NCI-H2081 (cell line): ENCODE measurements around the gene FGF12.
"Not testable (repeated sequence)": the region's sequence is repeated elsewhere in the genome, so short reads cannot be mapped to it uniquely, and the experiment has no call there.

Source experiments
- DNase-seq, 2 experiments: peaks; one replicate each; lab custom pipeline; 2025; lab: John Stamatoyannopoulos, UW

FGF12 gene

DNA sequence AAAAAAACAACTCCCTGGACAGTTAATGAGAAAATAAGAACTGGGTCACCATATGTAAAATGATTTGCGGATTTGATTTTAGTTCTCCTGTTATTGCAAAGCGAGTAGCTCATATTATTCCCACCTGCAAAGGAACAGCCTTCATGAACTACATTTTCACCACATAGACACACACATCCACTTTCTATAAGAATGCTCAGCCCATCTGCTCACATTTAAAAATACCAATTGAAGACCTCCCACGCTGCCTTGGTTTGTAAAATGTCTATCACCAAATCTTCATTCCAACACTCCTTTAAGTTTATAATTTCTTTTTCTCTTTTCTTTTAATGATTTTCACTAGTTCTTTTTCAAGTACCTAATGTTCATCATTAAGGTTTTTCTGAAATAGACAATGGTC lies 148.6 kb downstream of the FGF12 start:
- DNase-seq = no peak

DNA sequence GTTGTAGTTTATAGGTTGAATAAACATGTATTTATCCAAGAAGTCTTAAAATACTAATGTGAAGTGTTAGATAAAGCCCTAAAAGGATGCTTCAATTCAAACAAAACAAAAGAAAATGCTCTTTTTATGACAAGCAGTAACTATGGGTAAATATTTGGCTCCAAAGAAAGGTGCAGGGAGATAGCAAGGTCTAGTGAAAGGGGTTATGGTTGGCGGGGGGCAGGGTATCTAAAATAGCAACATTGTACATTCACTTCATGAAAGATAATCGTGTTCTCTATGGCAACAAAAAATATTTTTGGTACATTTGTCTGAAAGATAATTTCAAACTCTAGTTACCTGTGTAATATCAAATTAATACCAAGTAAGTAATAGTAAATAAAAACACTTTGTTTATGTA lies 149.5 kb downstream of the FGF12 start:
- no peak for DNase-seq

DNA sequence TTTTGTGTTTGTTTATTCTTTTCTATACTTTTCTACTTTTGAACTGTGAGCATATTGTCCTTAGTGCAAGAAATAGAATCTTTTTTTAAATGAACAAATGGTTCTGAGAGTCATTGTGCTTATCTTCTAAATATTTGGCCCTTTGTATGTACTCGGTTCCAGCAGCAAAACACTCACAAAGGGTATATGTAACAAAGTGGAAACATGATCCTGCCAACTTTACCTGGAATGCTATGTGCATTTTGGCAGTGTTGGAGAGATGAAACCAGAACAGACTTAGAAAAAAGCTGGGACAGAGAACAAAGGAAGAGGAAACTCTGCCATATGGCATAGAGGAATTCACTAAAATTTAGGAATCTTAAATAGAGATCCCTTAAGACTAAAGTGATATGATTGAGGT lies 150.1 kb downstream of the FGF12 start:
- no peak for DNase-seq

DNA sequence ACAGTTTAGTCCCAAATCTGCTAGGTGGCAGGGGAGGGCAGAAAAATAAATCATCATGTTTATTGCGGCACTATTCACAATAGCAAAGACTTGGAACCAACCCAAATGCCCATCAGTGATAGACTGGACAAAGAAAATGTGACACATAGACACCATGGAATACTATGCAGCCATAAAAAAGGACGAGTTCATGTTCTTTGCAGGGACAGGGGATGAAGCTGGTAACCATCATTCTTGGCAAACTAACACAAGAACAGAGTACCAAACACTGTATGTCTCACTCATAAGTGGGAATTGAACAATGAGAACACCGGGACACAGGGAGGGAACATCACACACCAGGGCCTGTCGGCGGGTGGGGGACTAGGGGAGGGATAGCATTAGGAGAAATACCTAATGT lies 150.6 kb downstream of the FGF12 start:
- DNase-seq = not testable (repeated sequence)

DNA sequence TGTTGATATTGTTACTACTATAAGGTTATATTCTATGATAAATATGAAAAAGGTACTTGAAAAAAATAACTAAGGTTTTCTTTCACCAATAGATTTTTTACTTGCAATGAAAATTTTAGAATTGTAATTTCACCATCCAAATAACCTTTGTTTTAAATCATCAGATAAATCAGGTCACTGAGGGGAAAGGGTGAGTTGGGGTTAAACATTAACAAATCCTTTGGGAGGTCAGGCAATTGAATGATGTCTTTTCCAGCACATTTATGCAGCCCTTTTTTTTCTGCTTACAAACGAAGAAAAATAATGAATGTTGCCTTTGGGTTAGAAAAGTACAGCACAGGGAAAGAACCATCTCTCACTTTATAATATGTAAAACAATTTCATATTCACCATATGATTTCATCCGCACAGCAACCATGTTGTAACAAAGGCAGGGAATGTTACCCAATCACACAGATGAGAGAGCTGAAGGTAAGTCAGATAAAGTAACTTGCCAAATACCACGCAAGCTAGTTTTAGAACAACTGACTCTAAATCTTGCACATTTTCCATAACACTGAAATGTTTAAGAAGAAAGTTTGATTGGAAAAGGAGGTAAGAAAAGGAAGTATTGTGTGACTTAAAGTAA lies 151.3 kb downstream of the FGF12 start:
- no peak for DNase-seq

DNA sequence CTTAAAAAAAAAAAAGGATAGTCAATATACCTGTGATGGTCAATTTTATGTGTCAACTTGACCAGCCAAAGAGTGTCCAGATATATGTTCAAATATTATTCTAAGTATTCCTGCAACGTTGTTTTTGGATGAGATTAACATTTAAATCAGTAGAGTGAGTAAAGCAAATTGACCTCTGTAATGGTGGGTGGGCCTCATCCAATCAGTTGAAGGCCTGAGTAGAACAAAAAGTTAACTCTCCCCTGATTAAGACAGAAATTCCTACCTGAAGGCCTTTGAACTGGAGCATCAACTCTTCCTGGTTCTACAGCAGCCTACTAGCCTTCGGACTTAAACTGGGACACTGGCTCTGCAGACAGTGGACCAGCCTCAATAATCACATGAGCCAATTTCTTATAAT lies 154.1 kb downstream of the FGF12 start:
- no peak for DNase-seq

DNA sequence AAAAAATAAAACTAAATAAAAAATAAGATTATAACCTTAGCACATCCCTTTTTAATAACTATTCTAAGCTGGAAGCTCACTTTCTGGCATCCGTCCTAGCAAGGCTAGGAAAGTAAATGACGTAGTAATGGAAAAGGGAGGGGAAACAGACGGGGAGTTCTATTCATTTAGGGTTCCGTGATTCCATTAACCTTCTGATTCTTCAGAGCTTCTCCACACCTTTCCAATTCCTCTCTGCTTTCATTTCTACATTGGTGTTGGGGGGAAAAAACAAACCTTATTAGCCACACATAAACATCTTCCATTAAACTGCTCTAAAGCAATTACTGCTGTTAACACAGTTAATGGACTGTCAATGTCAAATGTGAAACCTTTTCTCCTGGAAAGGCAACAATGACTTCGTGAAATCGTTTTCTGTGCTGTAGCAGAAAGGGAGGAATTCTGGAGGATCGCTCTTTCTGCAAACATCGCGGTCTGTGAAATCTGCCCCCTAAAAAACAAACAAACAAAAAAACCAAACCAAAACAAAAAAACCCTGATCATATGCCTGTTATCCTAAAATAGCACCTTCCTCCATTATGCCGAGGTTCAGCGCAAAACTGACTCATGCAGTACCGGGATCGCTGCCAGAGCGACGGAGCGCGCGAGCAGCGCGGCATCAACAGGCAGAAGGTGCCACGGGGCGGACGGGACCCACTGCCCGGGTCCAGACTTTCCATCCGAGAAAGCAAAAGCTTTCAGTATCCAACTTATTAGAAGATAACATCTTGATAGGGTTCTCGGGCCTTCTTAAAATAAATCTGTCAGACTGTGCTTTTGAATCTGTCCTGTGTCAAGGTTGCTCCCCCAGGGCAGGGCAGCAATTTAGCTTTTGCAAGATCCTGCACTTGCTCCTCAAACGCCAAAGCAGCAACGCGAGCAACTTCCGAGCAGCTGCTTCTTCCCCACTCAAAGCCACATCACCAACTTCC lies 156.2 kb downstream of the FGF12 start:
- peak; percentile 57 to 84 for DNase-seq

DNA sequence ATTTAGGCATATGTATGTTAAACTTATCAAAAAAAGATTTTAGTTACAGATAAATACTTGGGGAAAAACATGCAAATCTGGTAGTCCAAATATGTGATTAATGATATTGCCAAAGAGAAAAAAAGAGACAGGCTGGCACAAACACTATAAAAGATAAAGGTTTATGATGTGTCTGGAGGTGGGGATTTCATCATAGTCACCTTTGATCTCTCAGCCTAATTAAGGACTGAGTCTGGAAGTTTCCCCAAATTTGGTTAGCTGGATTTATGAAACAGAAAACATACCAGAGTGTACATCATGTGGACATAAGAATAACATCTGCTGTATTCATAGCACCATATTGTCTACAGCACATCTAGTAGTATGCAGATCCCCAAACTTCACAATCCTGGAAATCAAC lies 157.0 kb downstream of the FGF12 start:
- DNase-seq = no peak

GRCh38 chr3:192566706-192567290 lies 160.5 kb downstream of the FGF12 start:
- DNase-seq = peak; percentile 77 to 82

DNA sequence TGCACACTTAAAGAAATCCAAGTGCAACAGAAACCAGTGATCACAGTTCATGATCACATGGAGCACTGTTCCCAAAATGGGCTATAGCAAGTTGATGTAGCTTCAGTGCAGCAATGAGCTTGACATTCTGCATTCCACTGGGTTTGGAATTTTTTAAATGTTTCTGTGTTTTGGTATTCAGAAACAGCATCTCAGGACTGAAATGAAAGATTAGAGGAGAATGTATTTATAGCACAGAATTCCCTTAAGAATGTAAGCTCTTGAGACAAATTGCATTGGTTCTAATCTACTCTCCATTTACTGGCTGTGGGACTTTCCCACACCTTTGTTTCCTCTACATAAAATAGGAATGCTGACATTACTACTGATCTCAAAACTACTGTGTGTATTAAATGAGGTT lies 162.7 kb downstream of the FGF12 start:
- DNase-seq = no peak

GRCh38 chr3:192563417-192563816 lies 163.9 kb downstream of the FGF12 start:
- DNase-seq = no peak

DNA sequence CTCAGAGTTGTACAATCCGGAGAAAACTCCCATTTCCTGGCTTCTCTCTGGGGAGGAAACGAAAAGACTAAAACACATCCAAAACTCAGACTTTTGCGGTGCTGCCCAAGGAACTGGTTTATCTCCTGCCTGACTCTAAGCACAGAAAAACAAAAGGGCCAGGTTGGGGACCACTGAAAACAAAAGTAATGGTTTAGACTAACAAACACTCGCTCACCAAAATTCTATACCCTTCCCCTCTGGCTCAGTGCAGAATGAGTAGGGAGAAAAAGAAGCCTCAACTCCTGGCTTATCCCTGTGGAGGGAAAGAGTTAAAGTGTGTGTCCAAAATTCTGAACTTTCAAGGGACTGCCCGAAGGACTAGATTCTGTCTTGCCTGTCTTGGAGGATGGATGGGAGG lies 173.6 kb downstream of the FGF12 start:
- no peak for DNase-seq

DNA sequence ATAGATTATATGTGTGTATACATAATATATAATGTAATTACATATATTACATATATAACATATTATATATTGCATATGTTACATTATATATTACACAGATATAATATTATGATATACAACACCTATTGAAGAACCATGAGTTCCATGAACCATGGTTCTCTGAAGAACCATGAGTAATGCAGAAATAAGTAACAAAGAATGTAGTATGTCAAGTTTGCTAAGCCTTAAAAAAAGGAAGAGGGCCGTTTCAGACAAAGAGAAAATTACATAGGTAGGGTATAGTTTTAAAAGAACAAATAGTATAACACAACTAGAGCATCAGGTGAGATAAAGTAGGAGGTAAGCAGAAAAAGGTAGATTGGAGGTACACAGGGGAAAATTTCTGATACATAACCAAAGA lies 177.0 kb downstream of the FGF12 start:
- no peak for DNase-seq

GRCh38 chr3:192545333-192545732 lies 182.0 kb downstream of the FGF12 start:
- no peak for DNase-seq

DNA sequence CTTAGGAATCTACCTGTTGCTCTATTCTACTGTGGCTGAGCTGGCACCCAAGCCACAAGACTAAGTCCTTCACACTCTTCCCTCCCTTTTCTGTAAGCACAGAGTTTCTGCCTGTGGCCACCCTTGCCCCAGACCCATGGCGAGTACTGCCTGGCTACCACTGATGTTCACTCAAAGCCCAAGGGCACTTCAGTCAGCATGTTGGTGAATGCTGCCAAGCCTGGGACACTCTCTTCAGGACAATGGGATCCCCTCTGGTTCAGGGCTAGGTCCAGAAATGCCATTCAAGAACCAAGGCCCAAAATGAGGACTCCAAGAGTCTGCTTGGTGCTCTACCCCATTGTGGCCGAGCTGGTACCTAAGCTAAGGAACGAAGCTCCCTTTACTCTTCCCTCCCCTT lies 184.2 kb downstream of the FGF12 start:
- DNase-seq = no peak

DNA sequence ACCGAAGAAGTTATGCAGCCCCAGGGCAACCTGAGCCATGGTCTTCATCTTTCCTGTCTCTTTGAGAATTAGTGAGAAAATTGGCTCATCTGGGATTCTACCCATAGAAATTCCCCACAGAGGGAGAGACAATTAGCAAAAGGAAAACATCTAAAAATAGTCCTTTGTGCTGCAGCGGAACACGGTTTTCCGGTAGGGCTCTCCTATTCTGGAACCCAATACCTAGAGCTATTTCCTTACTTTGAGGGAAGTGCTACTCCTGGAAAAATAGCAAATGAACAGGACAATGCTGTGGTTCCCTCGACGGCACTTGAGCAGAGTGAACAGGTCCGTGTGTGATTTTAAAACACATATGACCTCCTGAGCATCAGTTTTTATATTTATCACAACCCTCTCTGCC lies 210.5 kb downstream of the FGF12 start:
- no peak for DNase-seq

DNA sequence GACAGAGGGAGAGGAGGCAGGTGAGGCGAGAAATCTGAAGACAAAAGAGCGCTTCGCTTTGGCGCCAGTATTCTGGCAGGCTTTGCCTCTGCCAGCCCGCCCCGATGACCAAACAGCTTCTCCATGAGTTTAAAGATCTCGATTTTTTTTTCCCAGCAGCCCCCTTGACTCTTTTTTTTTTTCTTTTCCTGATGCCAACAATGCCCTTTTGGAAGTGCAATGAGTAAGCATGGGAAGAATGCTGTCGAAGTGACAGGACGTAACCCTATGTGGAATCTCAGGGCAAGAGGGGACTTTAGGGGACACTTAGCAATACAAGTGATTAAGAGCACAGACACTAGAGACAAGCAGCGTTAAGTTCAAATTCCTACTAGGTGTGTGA lies 211.7 kb downstream of the FGF12 start:
- DNase-seq = no peak

GRCh38 chr3:192514754-192515663 lies 212.3 kb downstream of the FGF12 start:
- DNase-seq = peak; percentile 89

DNA sequence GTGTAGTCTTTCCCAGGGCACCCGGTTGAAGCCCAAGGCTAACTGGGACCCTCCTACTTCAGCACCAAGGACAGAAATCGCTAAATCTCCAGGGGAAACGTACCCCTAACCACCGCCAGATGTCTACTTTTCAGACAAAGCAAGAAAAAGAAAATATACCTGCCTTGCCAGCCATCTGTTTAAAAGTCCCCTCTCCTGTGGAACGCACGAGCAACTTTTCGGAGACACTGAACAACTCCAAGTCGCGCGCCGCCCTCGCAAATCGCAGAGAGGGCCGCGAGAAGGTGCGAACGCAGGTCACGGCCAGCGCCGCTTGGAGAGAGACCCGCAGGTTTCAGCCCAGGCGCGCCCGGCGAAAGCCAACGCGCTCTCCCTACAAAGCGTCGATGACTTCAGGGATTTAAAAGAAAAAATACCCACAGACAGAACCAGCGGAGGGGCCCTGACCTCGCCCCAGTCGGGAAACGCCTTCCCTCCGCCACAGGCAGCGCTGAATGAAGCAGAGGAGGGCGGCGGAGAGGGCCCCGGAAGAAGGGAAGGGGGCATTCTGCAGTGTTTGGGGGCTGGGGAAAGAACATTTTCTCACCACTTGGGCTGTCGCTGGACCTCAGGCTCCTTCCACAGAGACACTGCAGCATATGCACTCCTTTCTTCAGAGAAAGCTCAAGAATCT lies 213.1 kb downstream of the FGF12 start:
- peak; percentile 56 to 68 for DNase-seq

GRCh38 chr3:192505731-192506130 lies 221.6 kb downstream of the FGF12 start:
- DNase-seq = no peak

DNA sequence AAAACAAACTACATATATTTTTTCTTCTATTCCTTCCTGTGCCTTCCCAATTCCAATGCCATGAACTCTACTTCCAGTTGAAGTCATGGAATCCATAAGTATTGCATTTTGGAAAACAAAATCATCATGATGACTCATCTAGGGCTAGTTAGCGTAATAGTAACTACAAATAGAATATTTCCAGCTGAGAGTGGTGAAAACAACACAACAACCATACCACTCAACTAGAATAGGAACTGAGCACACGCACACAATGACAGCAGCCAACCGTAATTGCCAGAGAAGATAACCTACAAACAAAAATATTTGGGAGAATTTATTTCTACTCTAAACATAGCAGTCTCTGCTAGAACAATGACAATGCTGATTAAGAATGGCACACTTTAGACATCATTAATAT lies 225.9 kb downstream of the FGF12 start:
- DNase-seq = no peak
